ENCODE results near the gene SP6.

Gene SP6

GRCh38 chr17:47879776-47880454 lies 29.0 kb upstream of the SP6 start:
- in situ Hi-C loops (cut with MboI; ENCODE audit: low sequenced_read_pairs): no loop called here

- in situ Hi-C loops (cut with MboI; ENCODE audit: low sequenced_read_pairs): no loop called here
Observed at GRCh38 chr17:47879028-47879585, 28.1 kb upstream of the SP6 start.

- in situ Hi-C loops (cut with MboI; ENCODE audit: low sequenced_read_pairs): no loop called here
Observed at GRCh38 chr17:47878203-47879027, 27.5 kb upstream of the SP6 start.

- in situ Hi-C loops (cut with MboI; ENCODE audit: low sequenced_read_pairs): no loop called here
Observed at GRCh38 chr17:47877368-47878034, 26.5 kb upstream of the SP6 start.

- in situ Hi-C loops (cut with MboI; ENCODE audit: low sequenced_read_pairs): no loop called here
Observed at GRCh38 chr17:47875011-47875985, 24.3 kb upstream of the SP6 start.

- in situ Hi-C loops (cut with MboI; ENCODE audit: low sequenced_read_pairs): no loop called here
Observed at GRCh38 chr17:47873200-47874090, 22.5 kb upstream of the SP6 start.

- in situ Hi-C loops (cut with MboI; ENCODE audit: low sequenced_read_pairs): no loop called here
Observed at GRCh38 chr17:47872651-47873161, 21.7 kb upstream of the SP6 start.

- in situ Hi-C loops (cut with MboI; ENCODE audit: low sequenced_read_pairs): no loop called here
Observed at GRCh38 chr17:47872019-47872650, 21.2 kb upstream of the SP6 start.

- in situ Hi-C loops (cut with MboI; ENCODE audit: low sequenced_read_pairs): no loop called here
Observed at GRCh38 chr17:47871048-47871447, 20.1 kb upstream of the SP6 start.

GRCh38 chr17:47870056-47870455 lies 19.1 kb upstream of the SP6 start:
- in situ Hi-C loops (cut with MboI; ENCODE audit: low sequenced_read_pairs): no loop called here

- in situ Hi-C loops (cut with MboI; ENCODE audit: low sequenced_read_pairs): no loop called here
Observed at GRCh38 chr17:47869114-47869513, 18.2 kb upstream of the SP6 start.

GRCh38 chr17:47867813-47868533 lies 17.0 kb upstream of the SP6 start:
- in situ Hi-C loops (cut with MboI; ENCODE audit: low sequenced_read_pairs): no loop called here

GRCh38 chr17:47866941-47867340 lies 16.0 kb upstream of the SP6 start:
- in situ Hi-C loops (cut with MboI; ENCODE audit: low sequenced_read_pairs): no loop called here

GRCh38 chr17:47864791-47865216 lies 13.8 kb upstream of the SP6 start:
- in situ Hi-C loops (cut with MboI; ENCODE audit: low sequenced_read_pairs): no loop called here

- in situ Hi-C loops (cut with MboI; ENCODE audit: low sequenced_read_pairs): no loop called here
Observed at GRCh38 chr17:47862621-47863440, 11.9 kb upstream of the SP6 start.

- in situ Hi-C loops (cut with MboI; ENCODE audit: low sequenced_read_pairs): no loop called here
Observed at GRCh38 chr17:47860386-47860785, 9.4 kb upstream of the SP6 start.

Data from hTERT RPE-1 (cell line).